Adrenal gland (tissue), 5 donors: ENCODE results near the gene ZNF786.

Source experiments
- POLR2A ChIP-seq, 2 donors: fragments of 450-650 bp; IDR thresholded peaks; one replicate each; pipeline ENCODE4 v1.6.1; 2017; ENCODE audit warnings: antibody characterized with exemption in 2 of 2, mild to moderate bottlenecking in 2 of 2, moderate library complexity in 1 of 2
- TF ChIP-seq, protein P1 (sequence below), 6 experiments: fragments of 450-650 bp in 4 of 6; fragments of 200-600 bp in 2 of 6; sonication (generic) in 1 of 6; IDR thresholded peaks; 1 replicate in 5 of 6; 2 replicates in 1 of 6; pipeline versions ENCODE4 v1.5.1 to v1.8.0; 2016 to 2021; ENCODE audit warnings: antibody characterized with exemption in 6 of 6, mild to moderate bottlenecking in 2 of 6, moderate library complexity in 1 of 6
- donor health status: DM: no; HTN: no; CAD: no.

DNA sequence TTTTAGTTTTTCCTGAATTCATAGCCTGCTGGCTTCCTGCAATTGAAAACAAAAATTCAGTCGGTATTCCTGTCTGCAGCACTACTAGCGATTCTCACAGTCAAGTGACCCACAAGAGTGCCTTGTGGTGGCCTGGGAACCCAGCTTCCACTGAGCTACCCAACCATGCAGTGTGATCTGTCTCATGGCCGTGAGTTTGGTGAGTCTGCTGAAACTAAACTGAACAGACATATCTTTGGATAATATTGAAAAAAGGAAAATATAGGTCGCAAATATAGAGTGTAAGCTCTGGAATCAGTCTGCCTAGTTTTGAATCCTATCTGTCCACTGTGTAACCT is 18.1 kb downstream of the ZNF786 start:
- TF ChIP-seq, protein P1, sequence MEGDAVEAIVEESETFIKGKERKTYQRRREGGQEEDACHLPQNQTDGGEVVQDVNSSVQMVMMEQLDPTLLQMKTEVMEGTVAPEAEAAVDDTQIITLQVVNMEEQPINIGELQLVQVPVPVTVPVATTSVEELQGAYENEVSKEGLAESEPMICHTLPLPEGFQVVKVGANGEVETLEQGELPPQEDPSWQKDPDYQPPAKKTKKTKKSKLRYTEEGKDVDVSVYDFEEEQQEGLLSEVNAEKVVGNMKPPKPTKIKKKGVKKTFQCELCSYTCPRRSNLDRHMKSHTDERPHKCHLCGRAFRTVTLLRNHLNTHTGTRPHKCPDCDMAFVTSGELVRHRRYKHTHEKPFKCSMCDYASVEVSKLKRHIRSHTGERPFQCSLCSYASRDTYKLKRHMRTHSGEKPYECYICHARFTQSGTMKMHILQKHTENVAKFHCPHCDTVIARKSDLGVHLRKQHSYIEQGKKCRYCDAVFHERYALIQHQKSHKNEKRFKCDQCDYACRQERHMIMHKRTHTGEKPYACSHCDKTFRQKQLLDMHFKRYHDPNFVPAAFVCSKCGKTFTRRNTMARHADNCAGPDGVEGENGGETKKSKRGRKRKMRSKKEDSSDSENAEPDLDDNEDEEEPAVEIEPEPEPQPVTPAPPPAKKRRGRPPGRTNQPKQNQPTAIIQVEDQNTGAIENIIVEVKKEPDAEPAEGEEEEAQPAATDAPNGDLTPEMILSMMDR (IDR thresholded peaks at IDR 0.05) = no peak
- TF ChIP-seq POLR2A (IDR thresholded peaks at IDR 0.05) = no peak
